ENCODE results near the gene RNF225. TPM values are rescaled to one million over a fixed set of nuclear protein-coding genes. Genes with fewer than 3 reads are reported as not detected.
"Not testable (repeated sequence)": the region's sequence is repeated elsewhere in the genome, so short reads cannot be mapped to it uniquely, and the experiment has no call there.

RNF225 gene
- total and polyA plus RNA-seq, 5 experiments from 2014 or later: 0.39 to 1.2 TPM; not detected in 3

DNA sequence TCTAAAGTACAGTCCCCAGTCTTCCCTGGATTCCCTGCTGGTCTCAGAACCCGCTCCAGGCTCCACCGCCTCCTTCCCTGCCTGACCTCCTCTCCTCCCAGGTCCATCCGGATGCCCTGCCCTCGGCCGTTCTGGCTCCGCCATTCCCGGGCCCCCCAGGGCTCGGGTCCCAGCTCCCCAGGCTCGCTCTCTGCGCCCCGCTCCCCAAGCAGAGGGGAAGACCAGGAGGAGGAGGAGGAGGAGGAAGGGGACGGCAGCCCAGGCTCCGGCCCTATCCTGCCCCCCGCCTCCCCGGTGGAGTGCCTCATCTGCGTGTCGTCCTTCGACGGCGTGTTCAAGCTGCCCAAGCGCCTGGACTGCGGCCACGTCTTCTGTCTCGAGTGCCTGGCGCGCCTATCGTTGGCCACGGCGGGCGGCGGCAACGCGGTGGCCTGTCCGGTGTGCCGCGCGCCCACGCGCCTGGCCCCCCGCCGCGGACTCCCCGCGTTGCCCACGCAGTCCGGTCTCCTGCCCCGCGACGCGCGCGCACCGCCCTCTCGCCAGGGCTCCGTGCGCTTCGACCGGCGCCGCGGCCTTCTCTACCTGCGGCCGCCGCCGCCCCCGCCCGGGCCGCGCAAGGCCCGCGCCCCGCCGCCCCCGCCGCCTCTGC lies 647 bp downstream of the RNF225 start:
- POLR2A ChIA-PET: interaction anchor here (1.4 kb wide), 1 partner anchor 9 kb away, joined by 4 read pairs; the partner anchor contains the start of gene RPS5
- H3K9me3 Mint-ChIP-seq: no peaks in the 10 kb centered on the region
- ATAC-seq: no peak

DNA sequence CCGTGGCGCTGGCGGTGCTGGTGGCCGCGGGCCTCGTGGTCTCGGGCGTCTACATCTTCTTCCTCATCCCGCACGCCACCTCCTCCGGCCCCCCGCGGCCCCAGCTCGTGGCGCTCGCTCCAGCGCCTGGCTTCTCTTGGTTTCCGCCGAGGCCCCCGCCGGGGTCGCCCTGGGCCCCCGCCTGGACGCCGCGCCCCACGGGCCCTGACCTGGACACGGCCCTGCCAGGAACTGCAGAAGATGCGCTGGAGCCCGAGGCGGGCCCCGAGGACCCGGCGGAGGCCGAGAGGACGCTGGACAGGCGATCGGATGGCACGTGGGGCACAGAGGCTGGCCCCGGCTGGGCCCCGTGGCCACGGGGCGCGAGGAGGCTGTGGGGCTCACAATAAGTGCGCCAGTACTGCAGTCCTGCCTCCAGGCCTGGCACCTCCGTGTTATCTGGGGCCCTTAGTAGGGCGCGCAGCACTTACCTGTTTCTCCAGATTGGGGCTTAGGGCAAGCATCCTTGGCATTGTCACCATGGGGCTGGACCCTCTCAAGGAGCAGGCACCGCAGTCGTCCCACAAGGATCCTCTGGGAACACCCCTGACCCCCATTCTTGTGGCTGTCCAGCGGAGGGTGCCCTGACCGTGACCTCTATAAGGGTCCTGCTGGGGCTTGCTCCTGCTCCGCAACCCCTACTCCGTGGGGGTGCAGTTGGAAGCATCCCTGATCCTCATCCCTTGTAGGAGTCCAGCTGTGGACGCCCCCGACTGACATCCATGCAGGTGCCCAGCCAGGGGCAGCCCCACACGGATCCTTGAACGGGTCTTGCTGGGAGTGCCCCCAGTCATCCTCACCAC lies 1.5 kb downstream of the RNF225 start:
- no peaks in the 10 kb centered on the region for H3K9me3 Mint-ChIP-seq
- peaks cover 0 to 30% (median 10%) of the 10 kb centered on the region in 3 donors for H3K36me3 Mint-ChIP-seq
- peaks cover 19 to 25% (median 23%) of the 10 kb centered on the region in 4 donors for H3K4me1 Mint-ChIP-seq
- peaks cover 0 to 27% (median 8%) of the 10 kb centered on the region in 5 donors for H3K27me3 Mint-ChIP-seq
- DNase-seq (no peak), ATAC-seq (no peak)
- H3K4me3 Mint-ChIP-seq: peak overlapping the region in 3 of 10 donors; percentile 14 to 34 (median 27)
- no peak overlapping the region for H3K27ac Mint-ChIP-seq
- POLR2A ChIA-PET: interaction anchor here (1.4 kb wide), 1 partner anchor 9 kb away, joined by 4 read pairs; the partner anchor contains the start of gene RPS5

More for the DNA sequence above, 647 bp downstream of the RNF225 start:
- Mint-ChIP-seq H3K27me3 (peaks cover 0 to 24% (median 8%) of the 10 kb centered on the region in 5 donors), H3K36me3 (peaks cover 0 to 38% (median 12%) of the 10 kb centered on the region in 3 donors), H3K4me1 (peaks cover 20 to 22% (median 21%) of the 10 kb centered on the region in 4 donors), H3K4me3 (peak overlapping the region in 1 of 10 donors; percentile 27), H3K27ac (peak overlapping the region in 1 of 10 donors; percentile 31)
- DNase-seq: no peak

DNA sequence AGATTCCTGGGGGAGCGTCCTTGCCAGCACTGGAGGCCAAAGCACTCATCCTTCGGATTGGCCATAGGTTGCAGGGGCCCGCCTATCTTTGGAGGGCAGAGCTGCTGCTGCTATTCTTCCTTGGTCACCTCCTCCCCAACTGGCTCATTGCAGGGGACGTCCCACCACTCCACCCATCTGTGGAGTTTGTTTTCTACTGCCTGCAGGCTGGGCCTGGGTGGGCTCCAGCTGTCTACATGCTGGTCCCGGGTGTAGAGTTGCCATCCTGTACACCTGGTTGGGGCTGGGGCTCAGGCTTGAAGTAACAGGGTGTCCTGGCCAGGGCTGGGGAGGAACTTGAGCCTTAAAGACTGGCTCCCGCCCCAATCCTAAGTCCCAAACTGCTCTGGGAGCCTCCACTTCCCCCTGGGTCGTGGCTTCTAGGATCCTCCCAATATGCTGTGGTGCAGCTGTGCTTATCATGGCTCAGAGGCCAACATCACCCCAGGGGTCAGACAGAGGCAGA lies 2.1 kb downstream of the RNF225 start:
- ATAC-seq: no peak

DNA sequence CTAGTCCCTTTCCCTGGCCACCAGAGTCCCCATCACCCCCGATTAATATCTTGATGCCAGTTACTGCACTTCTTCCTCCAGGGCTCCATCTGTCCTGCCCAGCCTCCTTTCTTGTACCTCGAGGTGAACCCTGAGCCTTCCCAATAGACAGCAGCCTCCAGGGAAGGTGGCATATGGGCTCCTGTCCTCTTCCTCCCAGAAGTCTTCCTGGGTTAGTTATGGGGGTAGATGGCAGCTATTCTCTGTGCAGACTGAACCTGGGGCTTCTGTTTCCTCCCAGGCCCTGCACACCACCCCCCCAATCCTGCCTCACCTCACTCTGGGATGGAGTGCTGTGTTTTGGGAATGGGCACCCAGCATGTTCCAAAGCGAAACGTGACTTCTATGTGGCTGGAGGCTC lies 2.6 kb downstream of the RNF225 start:
- ATAC-seq: no peak
- POLR2A ChIA-PET: no interaction called here
- peak overlapping the region in 1 of 10 donors; percentile 12 for H3K27ac Mint-ChIP-seq

More for the DNA sequence above, 2.1 kb downstream of the RNF225 start:
- Mint-ChIP-seq H3K4me3 (peak overlapping the region in 1 of 10 donors; percentile 27), H3K4me1 (peaks cover 18 to 25% (median 22%) of the 10 kb centered on the region in 4 donors), H3K27me3 (peaks cover 0 to 27% (median 8%) of the 10 kb centered on the region in 5 donors), H3K36me3 (peaks cover 0 to 25% (median 9%) of the 10 kb centered on the region in 3 donors), H3K27ac (no peak overlapping the region), H3K9me3 (no peaks in the 10 kb centered on the region)
- DNase-seq: no peak
- POLR2A ChIA-PET: no interaction called here

DNA sequence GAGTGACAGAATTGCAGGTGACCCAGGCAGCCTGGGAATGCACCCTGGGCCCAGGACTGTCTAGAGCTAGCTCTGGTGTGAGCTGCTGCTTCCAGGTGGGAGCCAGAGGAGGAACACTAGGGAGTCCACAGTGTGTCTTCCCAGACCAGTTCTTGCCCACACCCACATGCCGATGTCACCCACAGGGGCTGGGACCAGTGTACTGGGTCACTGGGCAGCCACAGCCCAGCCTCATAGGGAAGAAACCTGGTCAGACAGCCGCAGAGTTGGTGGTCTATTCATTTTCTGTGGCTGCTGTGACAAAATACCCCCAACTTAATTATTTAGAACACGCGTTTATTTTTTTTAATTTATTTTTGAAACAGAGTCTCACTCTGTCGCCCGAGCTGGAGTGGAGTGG lies 3.1 kb downstream of the RNF225 start:
- Mint-ChIP-seq H3K36me3 (peaks cover 0 to 17% (median 7%) of the 10 kb centered on the region in 3 donors), H3K4me1 (peaks cover 18 to 25% (median 21%) of the 10 kb centered on the region in 4 donors), H3K9me3 (no peaks in the 10 kb centered on the region), H3K27me3 (peaks cover 0 to 27% (median 8%) of the 10 kb centered on the region in 5 donors), H3K4me3 (no peak overlapping the region), H3K27ac (peak overlapping the region in 1 of 10 donors; percentile 44)
- ATAC-seq (no peak), DNase-seq (no peak)
- POLR2A ChIA-PET: interaction anchor here (5.0 kb wide), 1 partner anchor 11 kb away, joined by 25 read pairs; the partner anchor contains the start of gene RPS5

More for the DNA sequence above, 2.6 kb downstream of the RNF225 start:
- Mint-ChIP-seq H3K4me1 (peaks cover 18 to 25% (median 20%) of the 10 kb centered on the region in 4 donors), H3K36me3 (peaks cover 0 to 20% (median 9%) of the 10 kb centered on the region in 3 donors), H3K4me3 (no peak overlapping the region), H3K9me3 (no peaks in the 10 kb centered on the region), H3K27me3 (peaks cover 0 to 27% (median 8%) of the 10 kb centered on the region in 5 donors)
- DNase-seq: no peak

DNA sequence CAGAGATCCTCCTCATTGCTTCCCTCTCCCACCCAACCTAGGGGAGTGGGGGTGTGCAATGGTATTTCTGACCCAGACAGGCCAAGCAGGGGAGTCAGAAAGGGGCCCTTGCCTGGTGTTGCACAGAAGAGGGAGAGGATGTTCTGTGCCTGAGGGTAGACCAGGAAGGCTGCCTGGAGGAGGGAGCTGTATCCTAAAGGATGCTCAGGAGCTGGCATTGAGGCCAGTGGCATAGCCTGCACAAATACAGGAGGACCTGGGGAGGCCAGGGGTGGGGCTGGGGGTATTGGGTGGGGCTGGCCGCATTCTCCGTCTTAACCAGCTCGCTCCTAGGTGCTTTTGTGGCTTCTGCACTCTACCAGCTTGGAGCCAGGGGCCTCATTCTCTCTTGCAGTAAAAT lies 4.4 kb downstream of the RNF225 start:
- Mint-ChIP-seq H3K4me1 (peaks cover 14 to 20% (median 18%) of the 10 kb centered on the region in 4 donors), H3K27ac (peak overlapping the region in 2 of 10 donors; percentile 57 to 60), H3K36me3 (peaks cover 0 to 3% (median 0%) of the 10 kb centered on the region in 3 donors), H3K9me3 (no peaks in the 10 kb centered on the region), H3K4me3 (peak overlapping the region in 7 of 10 donors; percentile 34 to 92 (median 64)), H3K27me3 (peaks cover 0 to 27% (median 8%) of the 10 kb centered on the region in 5 donors)
- ATAC-seq (no peak), DNase-seq (no peak)
- POLR2A ChIA-PET: interaction anchor here (1.3 to 5.0 kb wide), 3 partner anchors 12 to 37 kb away, joined by 4 to 25 read pairs (median 8); partner anchors contain the start of genes RPS5 and ZNF497

DNA sequence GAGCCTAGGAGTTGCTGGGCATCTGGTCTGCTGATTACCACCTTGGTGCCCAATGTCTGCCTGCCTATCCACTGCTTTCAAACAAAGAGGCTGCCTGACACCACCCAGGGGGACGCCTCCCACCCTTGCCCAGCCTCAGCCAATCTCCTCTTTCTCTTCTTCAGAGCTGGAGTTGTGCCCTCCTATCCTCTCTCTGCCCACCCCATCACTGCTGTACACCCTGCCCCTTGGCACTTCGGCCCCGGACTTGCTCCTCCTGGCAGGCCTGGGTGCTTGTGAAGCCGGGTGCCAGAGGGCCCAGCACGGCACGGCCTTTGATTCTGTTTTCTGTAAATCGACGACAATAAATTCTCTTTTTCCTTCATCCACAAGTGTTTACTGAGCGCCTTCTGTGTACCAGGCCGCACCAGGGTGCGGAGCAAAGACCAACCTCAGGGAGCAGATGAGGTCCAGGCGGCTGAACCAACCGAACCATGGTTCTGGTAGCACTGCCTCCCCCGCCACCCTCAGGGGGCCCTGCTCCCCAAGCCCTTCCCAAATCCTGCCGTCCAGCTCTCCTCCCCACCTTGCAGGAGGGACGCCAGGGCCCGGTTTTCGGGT lies 5.0 kb downstream of the RNF225 start:
- peak overlapping the region in 4 of 10 donors; percentile 72 to 99 (median 95) for H3K27ac Mint-ChIP-seq
- POLR2A ChIA-PET: interaction anchor here (1.3 to 5.0 kb wide), 3 partner anchors 13 to 38 kb away, joined by 4 to 25 read pairs (median 8); partner anchors contain the start of genes RPS5 and ZNF497

DNA sequence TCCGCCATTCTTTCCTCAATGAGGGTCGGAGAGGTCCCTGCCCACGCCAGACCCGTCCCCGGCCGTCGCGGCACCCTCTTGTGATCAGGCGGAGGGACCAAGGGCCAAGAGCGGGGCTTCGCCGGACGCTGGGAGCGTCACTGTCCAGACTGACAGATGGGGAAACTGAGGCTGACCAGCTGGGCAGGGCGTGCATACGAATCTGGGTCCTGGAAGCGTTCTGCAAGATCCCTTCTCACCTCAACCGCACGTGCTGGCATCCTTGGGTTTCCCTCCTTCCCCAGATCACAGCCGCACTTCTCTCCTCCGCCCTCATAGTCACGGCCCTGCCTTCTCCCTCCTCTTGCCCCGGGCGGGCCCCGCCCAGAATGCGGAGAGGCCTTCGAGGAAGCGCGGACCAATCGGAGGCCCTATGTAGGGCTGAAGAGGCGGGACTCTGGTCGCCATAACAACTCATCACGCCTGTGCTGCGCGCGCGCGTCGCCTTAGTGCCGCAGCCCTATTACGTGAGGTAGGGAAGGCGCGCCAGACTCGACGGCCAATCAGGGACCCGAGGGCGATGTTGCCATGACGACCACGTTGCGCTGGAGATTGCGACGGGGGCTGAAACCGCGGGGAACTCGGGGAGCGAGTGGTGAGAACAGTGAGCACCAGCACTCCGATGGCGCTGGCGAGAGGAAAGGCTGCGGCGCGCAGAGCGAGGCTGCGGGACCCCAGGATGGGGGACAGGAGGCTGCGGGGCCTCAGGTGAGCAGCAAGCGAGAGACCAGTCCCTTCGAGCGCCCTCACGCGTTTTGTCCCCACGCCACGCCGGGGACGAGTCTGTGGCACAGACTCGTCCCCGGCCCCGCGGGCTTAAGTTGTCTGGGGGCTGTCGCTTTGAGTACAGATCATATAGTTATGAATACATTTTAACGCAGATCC lies 5.7 kb downstream of the RNF225 start:
- POLR2A ChIA-PET: interaction anchor here (1.1 to 5.0 kb wide), 4 partner anchors 14 to 57 kb away, joined by 4 to 25 read pairs (median 8); partner anchors contain the start of genes RPS5 and ZNF497
- Mint-ChIP-seq H3K27ac (peak overlapping the region; percentile 73 to 99 (median 94)), H3K4me1 (peaks cover 14 to 20% (median 15%) of the 10 kb centered on the region in 4 donors), H3K4me3 (peak overlapping the region; percentile 81 to 97 (median 92)), H3K36me3 (no peaks in the 10 kb centered on the region), H3K9me3 (no peaks in the 10 kb centered on the region), H3K27me3 (peaks cover 0 to 23% (median 8%) of the 10 kb centered on the region in 5 donors)
- ATAC-seq: peak; percentile 92 to 97
- peak; percentile 96 to 100 (median 99) for DNase-seq

More for the DNA sequence above, 5.0 kb downstream of the RNF225 start:
- peak overlapping the region; percentile 81 to 97 (median 92) for H3K4me3 Mint-ChIP-seq
- peaks cover 14 to 20% (median 18%) of the 10 kb centered on the region in 4 donors for H3K4me1 Mint-ChIP-seq
- peaks cover 0 to 27% (median 8%) of the 10 kb centered on the region in 5 donors for H3K27me3 Mint-ChIP-seq
- ATAC-seq: no peak
- no peak for DNase-seq
- no peaks in the 10 kb centered on the region for H3K9me3 Mint-ChIP-seq
- H3K36me3 Mint-ChIP-seq: peaks cover 0 to 2% (median 0%) of the 10 kb centered on the region in 3 donors

DNA sequence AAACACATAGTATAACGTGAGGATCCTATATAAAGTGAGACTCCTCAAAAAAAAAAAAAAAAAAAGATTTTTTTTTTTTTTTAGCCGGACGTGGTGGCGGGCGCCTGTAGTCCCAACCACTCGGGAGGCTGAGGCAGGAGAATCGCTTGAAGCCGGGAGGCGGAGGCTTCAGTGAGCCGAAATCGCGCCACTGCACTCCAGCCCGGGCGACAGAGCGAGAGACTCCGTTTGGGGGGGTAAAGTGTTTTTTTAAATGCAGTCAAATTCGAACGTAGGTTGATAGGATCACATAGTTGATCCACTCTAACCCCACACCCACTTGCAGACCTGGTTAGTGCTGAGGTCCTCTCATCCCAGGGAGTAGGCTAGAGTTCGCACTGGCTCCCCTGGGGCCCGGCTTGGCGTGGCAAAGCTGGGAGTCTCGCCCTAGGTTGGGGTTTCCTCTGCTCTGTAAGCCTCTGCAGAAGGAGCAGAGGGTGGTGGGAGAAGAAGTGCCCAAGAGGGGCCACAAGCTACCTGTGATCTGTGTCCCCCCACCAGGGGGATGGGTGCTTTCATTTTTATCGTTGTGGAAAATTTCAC lies 6.5 kb downstream of the RNF225 start:
- Mint-ChIP-seq H3K27me3 (peaks cover 0 to 21% (median 8%) of the 10 kb centered on the region in 5 donors), H3K4me3 (peak overlapping the region; percentile 81 to 97 (median 92)), H3K9me3 (no peaks in the 10 kb centered on the region), H3K27ac (peak overlapping the region in 5 of 10 donors; percentile 58 to 99 (median 98)), H3K36me3 (no peaks in the 10 kb centered on the region), H3K4me1 (peaks cover 19 to 27% (median 21%) of the 10 kb centered on the region in 4 donors)
- POLR2A ChIA-PET: interaction anchor here (0.6 to 5.0 kb wide), 6 partner anchors 9 to 232 kb away, joined by 3 to 25 read pairs (median 5); partner anchors contain the start of genes RPS5, ZBTB45 and ZNF274
- ATAC-seq: no peak
- peak in 1 of 10 donors; percentile 22 for DNase-seq

DNA sequence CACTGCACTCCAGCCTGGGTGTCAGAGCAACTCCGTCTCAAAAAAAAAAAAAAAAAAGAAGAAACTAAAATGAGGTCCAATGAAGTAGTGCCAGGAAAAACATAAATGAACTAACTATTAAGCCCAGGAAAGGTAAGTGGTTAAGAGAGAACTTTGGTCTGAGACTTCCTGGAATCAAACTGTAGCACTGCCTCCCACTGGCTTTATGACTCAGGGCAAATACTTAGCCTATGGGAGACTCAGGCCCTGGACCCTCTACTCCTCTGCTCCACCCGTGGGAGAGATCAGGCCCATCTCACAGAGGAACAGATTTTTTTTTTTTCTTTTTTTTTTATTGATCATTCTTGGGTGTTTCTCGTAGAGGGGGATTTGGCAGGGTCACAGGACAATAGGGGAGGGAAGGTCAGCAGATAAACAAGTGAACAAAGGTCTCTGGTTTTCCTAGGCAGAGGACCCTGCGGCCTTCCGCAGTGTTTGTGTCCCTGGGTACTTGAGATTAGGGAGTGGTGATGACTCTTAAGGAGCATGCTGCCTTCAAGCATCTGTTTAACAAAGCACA lies 8.5 kb downstream of the RNF225 start:
- peaks cover 27 to 43% (median 38%) of the 10 kb centered on the region in 4 donors for H3K4me1 Mint-ChIP-seq
- not testable (repeated sequence) for H3K36me3 Mint-ChIP-seq, DNase-seq, ATAC-seq, H3K27me3 Mint-ChIP-seq, H3K9me3 Mint-ChIP-seq
- peak overlapping the region in 1 of 10 donors; percentile 30 for H3K4me3 Mint-ChIP-seq
- POLR2A ChIA-PET: interaction anchor here (0.7 to 5.0 kb wide), 3 partner anchors 9 to 175 kb away, joined by 3 to 25 read pairs (median 7); partner anchors contain the start of gene RPS5
- H3K27ac Mint-ChIP-seq: peak overlapping the region in 2 of 10 donors; percentile 33 to 87
